Tibial artery (tissue), 4 donors: ENCODE measurements around the gene ZCCHC7.

Experiments
- DNase-seq, 2 donors: peaks; one replicate each; pipeline ENCODE4 v3.0.0-alpha.2; 2019
- H3K27ac ChIP-seq, 2 donors: fragments of 200-600 bp; sonication (generic) in 1 of 2; 1 replicate in 1 of 2; 2 replicates in 1 of 2; pipeline ENCODE4 v1.5.1; 2018 to 2019; ENCODE audit warnings: mild to moderate bottlenecking in 1 of 2
- H3K27me3 ChIP-seq, 2 donors: fragments of 200-600 bp; sonication (generic) in 1 of 2; one replicate each; pipeline versions ENCODE4 v1.5.1 to v1.6.0; 2016 to 2019
- H3K36me3 ChIP-seq, 3 donors: fragments of 200-600 bp; sonication (generic) in 2 of 3; one replicate each; pipeline ENCODE4 v1.5.1; 2016 to 2019; ENCODE audit warnings: mild to moderate bottlenecking in 2 of 3
- H3K4me1 ChIP-seq, 4 donors: fragments of 200-600 bp; sonication (generic) in 2 of 4; 1 replicate in 3 of 4; 2 replicates in 1 of 4; pipeline ENCODE4 v1.5.1; 2016 to 2019
- H3K4me3 ChIP-seq, 2 donors: fragments of 200-600 bp; sonication (generic) in 1 of 2; 1 replicate in 1 of 2; 2 replicates in 1 of 2; pipeline ENCODE4 v1.5.1; 2018 to 2019; ENCODE audit warnings: mild to moderate bottlenecking in 2 of 2
- H3K9me3 ChIP-seq, 3 donors: fragments of 200-600 bp; sonication (generic) in 1 of 3; one replicate each; pipeline ENCODE4 v1.5.1; 2016 to 2019
- intact Hi-C: fragments of 100-400 bp; cut with DNase I; formaldehyde crosslinking; loops from one replicate; pipeline ENCODE4 v1.15.0; 2023; ENCODE audit warnings: low total_unique reads
- TF ChIP-seq, protein P1 (sequence below), 2 experiments: fragments of 200-600 bp in 1 of 2; fragments of 450-650 bp in 1 of 2; IDR thresholded peaks; one replicate each; pipeline ENCODE4 v1.5.1; 2017 to 2019; ENCODE audit warnings: antibody characterized with exemption in 2 of 2, mild to moderate bottlenecking in 1 of 2, moderate library complexity in 1 of 2

The ZCCHC7 gene

DNA sequence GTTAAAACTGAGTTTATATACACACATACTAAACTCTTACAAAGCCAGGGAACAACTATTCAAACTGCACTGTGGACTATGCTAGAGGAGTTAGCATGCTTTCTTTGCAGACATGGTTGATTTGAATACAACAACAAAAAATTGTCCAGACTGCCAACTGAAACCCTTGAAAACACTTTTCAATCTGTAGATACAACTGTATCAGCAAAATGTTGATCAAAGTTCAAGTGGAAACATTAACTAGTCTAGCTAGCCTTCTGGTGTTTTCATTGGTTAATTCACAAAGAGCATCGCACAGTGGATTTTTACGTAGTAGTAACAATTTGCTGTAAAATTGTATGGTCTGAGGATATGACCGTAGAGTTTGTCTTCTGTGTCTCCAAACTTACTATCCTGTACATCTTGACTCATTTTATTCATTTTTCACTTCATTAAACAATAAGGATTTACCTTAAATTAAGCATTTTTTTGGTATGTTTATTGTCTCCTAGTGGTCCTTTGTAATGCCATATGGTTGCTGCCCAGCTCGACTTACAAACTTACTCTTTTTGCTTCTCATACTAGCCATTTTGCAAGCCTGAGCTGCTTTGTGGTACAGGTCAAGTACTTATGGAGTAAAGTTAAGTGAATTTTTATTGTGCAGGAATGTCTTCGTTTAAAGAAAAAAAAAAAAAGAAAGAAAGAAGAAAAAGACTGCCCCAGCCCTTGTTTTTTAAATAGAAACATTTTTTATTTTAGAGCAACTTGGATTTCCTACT lies 123.4 kb downstream of the ZCCHC7 start:
- no peaks in the 10 kb centered on the region for H3K9me3 ChIP-seq
- no peak overlapping the region for H3K4me3 ChIP-seq
- TF ChIP-seq, protein P1, sequence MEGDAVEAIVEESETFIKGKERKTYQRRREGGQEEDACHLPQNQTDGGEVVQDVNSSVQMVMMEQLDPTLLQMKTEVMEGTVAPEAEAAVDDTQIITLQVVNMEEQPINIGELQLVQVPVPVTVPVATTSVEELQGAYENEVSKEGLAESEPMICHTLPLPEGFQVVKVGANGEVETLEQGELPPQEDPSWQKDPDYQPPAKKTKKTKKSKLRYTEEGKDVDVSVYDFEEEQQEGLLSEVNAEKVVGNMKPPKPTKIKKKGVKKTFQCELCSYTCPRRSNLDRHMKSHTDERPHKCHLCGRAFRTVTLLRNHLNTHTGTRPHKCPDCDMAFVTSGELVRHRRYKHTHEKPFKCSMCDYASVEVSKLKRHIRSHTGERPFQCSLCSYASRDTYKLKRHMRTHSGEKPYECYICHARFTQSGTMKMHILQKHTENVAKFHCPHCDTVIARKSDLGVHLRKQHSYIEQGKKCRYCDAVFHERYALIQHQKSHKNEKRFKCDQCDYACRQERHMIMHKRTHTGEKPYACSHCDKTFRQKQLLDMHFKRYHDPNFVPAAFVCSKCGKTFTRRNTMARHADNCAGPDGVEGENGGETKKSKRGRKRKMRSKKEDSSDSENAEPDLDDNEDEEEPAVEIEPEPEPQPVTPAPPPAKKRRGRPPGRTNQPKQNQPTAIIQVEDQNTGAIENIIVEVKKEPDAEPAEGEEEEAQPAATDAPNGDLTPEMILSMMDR (IDR thresholded peaks at IDR 0.05) = no peak
- intact Hi-C loops = no loop called here
- no peak overlapping the region for H3K27ac ChIP-seq
- peaks cover 0 to 7% (median 0%) of the 10 kb centered on the region in 4 donors for H3K4me1 ChIP-seq
- no peaks in the 10 kb centered on the region for H3K27me3 ChIP-seq
- DNase-seq = no peak
- H3K36me3 ChIP-seq = no peaks in the 10 kb centered on the region

DNA sequence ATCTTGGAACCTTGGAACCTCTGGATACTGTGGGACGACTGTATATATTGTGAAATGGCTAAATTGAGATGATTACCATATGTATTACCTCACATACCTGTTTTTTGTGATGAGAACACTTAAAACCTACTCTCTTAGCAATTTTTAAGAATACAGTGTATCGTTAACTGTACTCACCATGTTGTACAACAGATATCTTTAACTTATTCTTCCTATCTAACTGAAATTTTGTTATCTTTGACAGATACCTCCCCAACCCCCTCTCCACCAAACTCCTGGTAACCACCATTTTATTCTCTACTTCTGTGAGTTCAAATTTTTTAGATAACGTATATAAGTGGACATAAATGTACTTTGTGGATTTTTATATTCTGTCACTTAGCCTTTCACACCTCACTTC lies 126.5 kb downstream of the ZCCHC7 start:
- TF ChIP-seq, protein P1 (IDR thresholded peaks at IDR 0.05) = no peak
- DNase-seq = no peak
- Histone ChIP-seq H3K4me1 (peaks cover 0 to 7% (median 0%) of the 10 kb centered on the region in 4 donors), H3K36me3 (peaks cover 0 to 6% (median 0%) of the 10 kb centered on the region in 3 donors), H3K27ac (no peak overlapping the region), H3K9me3 (no peaks in the 10 kb centered on the region), H3K4me3 (no peak overlapping the region), H3K27me3 (no peaks in the 10 kb centered on the region)
- intact Hi-C loops = no loop called here

DNA sequence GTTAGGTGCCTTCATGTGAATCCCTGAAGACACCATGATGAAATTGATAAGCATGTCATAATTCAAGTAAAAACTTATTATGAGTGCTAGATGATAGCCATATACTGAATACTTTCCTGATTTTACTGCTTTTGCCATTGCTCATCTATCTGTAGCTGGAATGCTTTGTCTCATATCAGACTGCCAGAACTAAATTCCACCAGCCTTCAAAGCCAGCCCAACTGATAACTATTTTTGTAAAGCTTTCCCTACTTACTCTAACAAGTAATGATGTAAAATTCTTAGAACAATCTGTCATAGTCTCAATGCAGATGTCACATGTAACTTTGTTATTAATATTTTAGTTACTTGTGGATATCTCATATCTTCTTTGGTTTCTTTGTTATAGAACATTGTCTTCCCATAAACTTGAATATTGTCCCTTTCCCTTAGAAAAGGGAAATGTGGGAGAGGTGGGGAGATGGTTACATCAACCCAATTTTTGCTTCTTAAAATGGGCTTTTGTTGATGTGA lies 128.3 kb downstream of the ZCCHC7 start:
- intact Hi-C loops = no loop called here
- TF ChIP-seq, protein P1 (IDR thresholded peaks at IDR 0.05) = no peak
- H3K4me3 ChIP-seq = no peak overlapping the region
- H3K36me3 ChIP-seq = peaks cover 0 to 6% (median 0%) of the 10 kb centered on the region in 3 donors
- DNase-seq = no peak
- H3K4me1 ChIP-seq = peaks cover 0 to 7% (median 0%) of the 10 kb centered on the region in 4 donors
- H3K9me3 ChIP-seq = no peaks in the 10 kb centered on the region
- H3K27me3 ChIP-seq = no peaks in the 10 kb centered on the region
- no peak overlapping the region for H3K27ac ChIP-seq

DNA sequence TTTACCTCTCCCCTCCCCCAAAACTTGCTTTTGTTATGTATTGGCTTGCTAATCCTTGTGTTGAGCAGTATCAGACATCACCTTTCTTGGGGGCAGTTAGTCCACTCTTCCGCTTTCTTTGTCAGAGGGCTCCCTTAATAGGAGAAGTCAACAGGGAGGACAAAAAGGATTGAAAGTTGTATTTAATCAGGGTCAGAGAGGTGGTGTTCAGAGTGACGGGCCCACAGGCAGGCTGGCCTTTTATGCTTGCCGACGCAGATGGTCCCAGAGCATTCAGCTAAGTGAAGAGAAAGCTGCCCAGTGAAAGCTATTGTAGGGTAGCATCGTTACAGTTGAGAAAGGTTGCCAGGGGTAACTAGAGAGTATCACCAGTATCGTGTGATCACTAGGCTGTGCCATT lies 131.1 kb downstream of the ZCCHC7 start:
- intact Hi-C loops = no loop called here

DNA sequence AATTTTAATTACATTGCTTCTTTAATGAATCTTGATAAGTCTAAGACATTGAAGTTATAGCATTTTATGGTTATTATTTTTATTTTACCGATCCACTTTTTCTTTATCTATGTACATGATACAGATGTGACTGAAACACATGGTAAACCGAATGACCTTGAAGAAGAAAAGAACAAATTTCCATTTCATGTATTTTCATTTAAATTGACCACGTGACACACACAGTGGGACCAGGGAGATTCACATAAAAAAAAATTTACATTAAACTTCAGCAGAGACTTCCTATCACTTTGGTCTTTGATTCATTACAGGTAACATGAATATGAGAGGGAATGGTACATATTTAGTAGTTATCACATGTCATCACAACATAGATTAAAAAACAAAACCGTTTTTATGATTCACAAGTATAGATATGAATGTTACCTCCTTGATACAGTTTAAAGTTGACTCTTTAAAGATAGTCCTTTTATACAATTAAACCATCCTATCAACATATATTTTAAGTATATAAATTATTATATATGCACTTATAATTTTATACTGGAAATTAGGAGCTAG lies 133.1 kb downstream of the ZCCHC7 start:
- Histone ChIP-seq H3K9me3 (no peaks in the 10 kb centered on the region), H3K27ac (no peak overlapping the region), H3K36me3 (peaks cover 0 to 6% (median 0%) of the 10 kb centered on the region in 3 donors), H3K27me3 (no peaks in the 10 kb centered on the region), H3K4me1 (peaks cover 0 to 3% (median 0%) of the 10 kb centered on the region in 4 donors), H3K4me3 (no peak overlapping the region)
- TF ChIP-seq, protein P1 (IDR thresholded peaks at IDR 0.05) = no peak
- no peak for DNase-seq
- intact Hi-C loops = no loop called here

More for the DNA sequence above, 131.1 kb downstream of the ZCCHC7 start:
- Histone ChIP-seq H3K9me3 (no peaks in the 10 kb centered on the region), H3K36me3 (peaks cover 0 to 6% (median 0%) of the 10 kb centered on the region in 3 donors), H3K27me3 (no peaks in the 10 kb centered on the region), H3K27ac (no peak overlapping the region), H3K4me3 (no peak overlapping the region), H3K4me1 (peaks cover 0 to 7% (median 0%) of the 10 kb centered on the region in 4 donors)
- DNase-seq = no peak
- TF ChIP-seq, protein P1 (IDR thresholded peaks at IDR 0.05) = no peak
